Liver (tissue), 9 donors: ENCODE data around the gene DNM2. TPM values are rescaled to one million over a fixed set of nuclear protein-coding genes. Genes with fewer than 3 reads are reported as not detected.

Experiments
- DNase-seq: peaks from one replicate; pipeline ENCODE4 v3.0.0-alpha.2; 2017; ENCODE audit warnings: low spot score
- H3K27ac ChIP-seq, 2 donors: one replicate each; pipeline ENCODE4 v1.7.0; 2013; ENCODE audit warnings: inconsistent platforms in 2 of 2, low read length in 2 of 2, control low read depth in 1 of 2, low read depth in 1 of 2, mild to moderate bottlenecking in 1 of 2
- H3K27me3 ChIP-seq, 4 donors: one replicate each; pipeline versions ENCODE4 v1.6.1 to v1.7.0; 2013; ENCODE audit warnings: low read length in 3 of 4, inconsistent platforms in 1 of 4, mild to moderate bottlenecking in 1 of 4, moderate library complexity in 1 of 4; ENCODE audit not compliant: control insufficient read depth in 4 of 4, insufficient read depth in 4 of 4
- H3K36me3 ChIP-seq, 4 donors: one replicate each; pipeline versions ENCODE4 v1.6.1 to v1.7.0; 2013; ENCODE audit warnings: low read length in 3 of 4, mild to moderate bottlenecking in 3 of 4, low read depth in 1 of 4, moderate library complexity in 1 of 4; ENCODE audit not compliant: control insufficient read depth in 4 of 4, insufficient read depth in 3 of 4
- H3K4me1 ChIP-seq, 4 donors: one replicate each; pipeline versions ENCODE4 v1.6.1 to v1.7.0; 2013; ENCODE audit warnings: low read length in 3 of 4, mild to moderate bottlenecking in 3 of 4, moderate library complexity in 1 of 4; ENCODE audit not compliant: control insufficient read depth in 4 of 4, insufficient read depth in 4 of 4
- H3K4me3 ChIP-seq, 3 donors: one replicate each; pipeline versions ENCODE4 v1.6.1 to v1.7.0; 2013; ENCODE audit warnings: low read length in 3 of 3, control low read depth in 1 of 3, low read depth in 1 of 3, mild to moderate bottlenecking in 1 of 3
- H3K9ac ChIP-seq, 2 donors: one replicate each; pipeline ENCODE4 v1.7.0; 2013; ENCODE audit warnings: low read length in 2 of 2, mild to moderate bottlenecking in 2 of 2, moderate library complexity in 2 of 2, control low read depth in 1 of 2, low read depth in 1 of 2
- H3K9me3 ChIP-seq, 4 donors: one replicate each; pipeline versions ENCODE4 v1.6.1 to v1.7.0; 2013; ENCODE audit warnings: low read length in 3 of 4; ENCODE audit not compliant: control insufficient read depth in 4 of 4
- EGR1 ChIP-seq, 2 donors: IDR thresholded peaks; 2 replicates each; pipeline ENCODE4 v1.6.1; 2016 to 2018; ENCODE audit warnings: antibody characterized with exemption in 2 of 2, low read depth in 2 of 2
- FOXA1 ChIP-seq: IDR thresholded peaks from 2 replicates; pipeline ENCODE4 v1.6.1; 2016; ENCODE audit warnings: antibody characterized with exemption
- FOXA2 ChIP-seq: IDR thresholded peaks from 2 replicates; pipeline ENCODE4 v1.6.1; 2016; ENCODE audit warnings: antibody characterized with exemption
- GABPA ChIP-seq, 2 donors: IDR thresholded peaks in 1 of 2; conservative IDR thresholded peaks in 1 of 2; 2 replicates each; pipeline ENCODE4 v1.6.1; 2016; ENCODE audit warnings: antibody characterized with exemption in 2 of 2, mild to moderate bottlenecking in 1 of 2, moderate library complexity in 1 of 2
- HNF4A ChIP-seq, 2 donors: conservative IDR thresholded peaks; 2 replicates each; pipeline ENCODE4 v1.6.1; 2016; ENCODE audit warnings: antibody characterized with exemption in 2 of 2, mild to moderate bottlenecking in 2 of 2
- HNF4G ChIP-seq: IDR thresholded peaks from 2 replicates; pipeline ENCODE4 v1.6.1; 2016; ENCODE audit warnings: antibody characterized with exemption
- MAX ChIP-seq: IDR thresholded peaks from 2 replicates; pipeline ENCODE4 v1.6.1; 2016; ENCODE audit warnings: antibody characterized with exemption
- NR2F2 ChIP-seq: IDR thresholded peaks from 2 replicates; pipeline ENCODE4 v1.6.1; 2016; ENCODE audit warnings: antibody characterized with exemption
- RAD21 ChIP-seq, 2 donors: IDR thresholded peaks; 2 replicates each; pipeline ENCODE4 v1.6.1; 2016; ENCODE audit warnings: antibody characterized with exemption in 2 of 2, mild to moderate bottlenecking in 2 of 2
- RXRA ChIP-seq, 2 donors: IDR thresholded peaks; 2 replicates each; pipeline ENCODE4 v1.6.1; 2017 to 2018; ENCODE audit warnings: antibody characterized with exemption in 2 of 2, mild to moderate bottlenecking in 1 of 2
- SP1 ChIP-seq: IDR thresholded peaks from 2 replicates; pipeline ENCODE4 v1.6.1; 2018; ENCODE audit warnings: antibody characterized with exemption, mild to moderate bottlenecking
- TAF1 ChIP-seq: conservative IDR thresholded peaks from 2 replicates; pipeline ENCODE4 v1.6.1; 2016; ENCODE audit warnings: antibody characterized with exemption, mild to moderate bottlenecking
- YY1 ChIP-seq: IDR thresholded peaks from 2 replicates; pipeline ENCODE4 v1.6.1; 2016; ENCODE audit warnings: antibody characterized with exemption, mild to moderate bottlenecking
- WGBS: extraction: QIAGEN DNeasy Blood & Tissue Kit; methylation state at CpG from one replicate; pipeline ENCODE4 v1.1.7; 2013; 5-methylcytosine and 5-hydroxymethylcytosine counted together
- polyA plus RNA-seq, 2 donors: library from polyadenylated mRNA; stranded (reverse) in 1 of 2; unstranded in 1 of 2; fragments of 200-250 nt in 1 of 2; fragments of >200 nt in 1 of 2; fragmentation: Nextera tagmentation in 1 of 2; extraction: Ambion mirVana in 1 of 2; gene quantifications; one replicate each; pipeline versions ENCODE4 v1.2.1 to v1.2.3, GENCODE V29; 2013 to 2015
- total RNA-seq, 2 donors: library from RNA; depleted of rRNA; stranded (reverse); fragments of >200 nt; gene quantifications; one replicate each; pipeline ENCODE4 v1.2.3, GENCODE V29; 2014
- TF ChIP-seq, protein P1 (sequence below): IDR thresholded peaks from 2 replicates; pipeline ENCODE4 v1.6.1; 2016; ENCODE audit warnings: antibody characterized with exemption, mild to moderate bottlenecking
- TF ChIP-seq, protein P2 (sequence below): fragments of 150-350 bp; IDR thresholded peaks from 2 replicates; pipeline ENCODE4 v1.5.1; 2017; ENCODE audit warnings: improper control_type of control experiment, low read depth, low read length; ENCODE audit not compliant: missing input control
- donor health status: healthy.
- donor health status: healthy.
- donor health status: healthy.
- donor health status: healthy.
- donor health status: healthy.

The DNM2 gene
- total and polyA plus RNA-seq, 4 donors: 23.1 to 95.1 (median 59.1) TPM

- no peak for DNase-seq
- Histone ChIP-seq H3K27me3 (no peaks in the 10 kb centered on the region), H3K4me1 (peaks cover 0 to 1% (median under 1%) of the 10 kb centered on the region in 4 donors), H3K4me3 (no peak overlapping the region), H3K36me3 (peaks cover 0 to 25% (median 9%) of the 10 kb centered on the region in 4 donors), H3K9me3 (no peaks in the 10 kb centered on the region), H3K9ac (no peak overlapping the region), H3K27ac (no peak overlapping the region)
- 85% methylated on average over 14 of the region's 14 CpGs for WGBS
- TF ChIP-seq, protein P1, sequence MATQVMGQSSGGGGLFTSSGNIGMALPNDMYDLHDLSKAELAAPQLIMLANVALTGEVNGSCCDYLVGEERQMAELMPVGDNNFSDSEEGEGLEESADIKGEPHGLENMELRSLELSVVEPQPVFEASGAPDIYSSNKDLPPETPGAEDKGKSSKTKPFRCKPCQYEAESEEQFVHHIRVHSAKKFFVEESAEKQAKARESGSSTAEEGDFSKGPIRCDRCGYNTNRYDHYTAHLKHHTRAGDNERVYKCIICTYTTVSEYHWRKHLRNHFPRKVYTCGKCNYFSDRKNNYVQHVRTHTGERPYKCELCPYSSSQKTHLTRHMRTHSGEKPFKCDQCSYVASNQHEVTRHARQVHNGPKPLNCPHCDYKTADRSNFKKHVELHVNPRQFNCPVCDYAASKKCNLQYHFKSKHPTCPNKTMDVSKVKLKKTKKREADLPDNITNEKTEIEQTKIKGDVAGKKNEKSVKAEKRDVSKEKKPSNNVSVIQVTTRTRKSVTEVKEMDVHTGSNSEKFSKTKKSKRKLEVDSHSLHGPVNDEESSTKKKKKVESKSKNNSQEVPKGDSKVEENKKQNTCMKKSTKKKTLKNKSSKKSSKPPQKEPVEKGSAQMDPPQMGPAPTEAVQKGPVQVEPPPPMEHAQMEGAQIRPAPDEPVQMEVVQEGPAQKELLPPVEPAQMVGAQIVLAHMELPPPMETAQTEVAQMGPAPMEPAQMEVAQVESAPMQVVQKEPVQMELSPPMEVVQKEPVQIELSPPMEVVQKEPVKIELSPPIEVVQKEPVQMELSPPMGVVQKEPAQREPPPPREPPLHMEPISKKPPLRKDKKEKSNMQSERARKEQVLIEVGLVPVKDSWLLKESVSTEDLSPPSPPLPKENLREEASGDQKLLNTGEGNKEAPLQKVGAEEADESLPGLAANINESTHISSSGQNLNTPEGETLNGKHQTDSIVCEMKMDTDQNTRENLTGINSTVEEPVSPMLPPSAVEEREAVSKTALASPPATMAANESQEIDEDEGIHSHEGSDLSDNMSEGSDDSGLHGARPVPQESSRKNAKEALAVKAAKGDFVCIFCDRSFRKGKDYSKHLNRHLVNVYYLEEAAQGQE: no peak
- TF ChIP-seq FOXA1 (no peak), FOXA2 (no peak), HNF4A (conservative IDR thresholded peaks at IDR 0.05) (no peak)
Measured at GRCh38 chr19:10712045-10712444, 5.8 kb upstream of the DNM2 start.

GRCh38 chr19:10712754-10713153 is 5.1 kb upstream of the DNM2 start:
- Histone ChIP-seq H3K4me1 (peaks cover 0 to 4% (median 2%) of the 10 kb centered on the region in 4 donors), H3K27ac (no peak overlapping the region), H3K27me3 (no peaks in the 10 kb centered on the region), H3K9me3 (no peaks in the 10 kb centered on the region), H3K4me3 (no peak overlapping the region), H3K9ac (no peak overlapping the region), H3K36me3 (peaks cover 0 to 21% (median 8%) of the 10 kb centered on the region in 4 donors)
- WGBS: 83% methylated on average over 23 of the region's 23 CpGs
- DNase-seq: no peak
- TF ChIP-seq EGR1 (IDR thresholded peaks at IDR 0.05; ENCODE audit: low read depth in 2 of 2) (no peak), YY1 (no peak), FOXA2 (no peak), HNF4G (no peak), TAF1 (no peak), RXRA (IDR thresholded peaks at IDR 0.05) (no peak), RAD21 (IDR thresholded peaks at IDR 0.05) (no peak), MAX (no peak), SP1 (no peak), NR2F2 (no peak), HNF4A (conservative IDR thresholded peaks at IDR 0.05) (no peak), FOXA1 (no peak), GABPA (IDR thresholded peaks at IDR 0.05 in 1 of 2, conservative IDR thresholded peaks at IDR 0.05 in 1 of 2) (no peak)
- TF ChIP-seq, protein P2, sequence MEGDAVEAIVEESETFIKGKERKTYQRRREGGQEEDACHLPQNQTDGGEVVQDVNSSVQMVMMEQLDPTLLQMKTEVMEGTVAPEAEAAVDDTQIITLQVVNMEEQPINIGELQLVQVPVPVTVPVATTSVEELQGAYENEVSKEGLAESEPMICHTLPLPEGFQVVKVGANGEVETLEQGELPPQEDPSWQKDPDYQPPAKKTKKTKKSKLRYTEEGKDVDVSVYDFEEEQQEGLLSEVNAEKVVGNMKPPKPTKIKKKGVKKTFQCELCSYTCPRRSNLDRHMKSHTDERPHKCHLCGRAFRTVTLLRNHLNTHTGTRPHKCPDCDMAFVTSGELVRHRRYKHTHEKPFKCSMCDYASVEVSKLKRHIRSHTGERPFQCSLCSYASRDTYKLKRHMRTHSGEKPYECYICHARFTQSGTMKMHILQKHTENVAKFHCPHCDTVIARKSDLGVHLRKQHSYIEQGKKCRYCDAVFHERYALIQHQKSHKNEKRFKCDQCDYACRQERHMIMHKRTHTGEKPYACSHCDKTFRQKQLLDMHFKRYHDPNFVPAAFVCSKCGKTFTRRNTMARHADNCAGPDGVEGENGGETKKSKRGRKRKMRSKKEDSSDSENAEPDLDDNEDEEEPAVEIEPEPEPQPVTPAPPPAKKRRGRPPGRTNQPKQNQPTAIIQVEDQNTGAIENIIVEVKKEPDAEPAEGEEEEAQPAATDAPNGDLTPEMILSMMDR: no peak
